Natural killer cell treated with Interleukin-12 subunit alpha and Interleukin-12 subunit beta and Interleukin-15 and Interleukin-18, amount 100 ng/mL, for 72 hours (primary cell): ENCODE data around the gene COL4A1. TPM values are rescaled to one million over a fixed set of nuclear protein-coding genes. Genes with fewer than 3 reads are reported as not detected.

Experiments used
- ATAC-seq, 2 donors: fragments of 150-1000 bp; cut with Tn5 transposase in 1 of 2; sonication (Bioruptor Pico), chemical (Tn5 transposase) in 1 of 2; 2 replicates each; pipeline ENCODE4 v1.10.0; 2021
- DNase-seq: peaks from one replicate; pipeline ENCODE4 v3.0.0; 2022; ENCODE audit warnings: low spot score
- H3K27ac Mint-ChIP-seq, 2 donors: 1 replicate in 1 of 2; 2 replicates in 1 of 2; pipeline ENCODE4 v1.8.0; 2022; ENCODE audit warnings: mixed read lengths in 2 of 2, mild to moderate bottlenecking in 1 of 2, moderate library complexity in 1 of 2
- H3K27me3 Mint-ChIP-seq, 2 donors: 1 replicate in 1 of 2; 2 replicates in 1 of 2; pipeline ENCODE4 v1.8.0; 2022; ENCODE audit warnings: mixed read lengths in 2 of 2
- H3K36me3 Mint-ChIP-seq: one replicate; pipeline ENCODE4 v1.8.0; 2022; ENCODE audit warnings: mixed read lengths
- H3K4me1 Mint-ChIP-seq, 2 donors: 1 replicate in 1 of 2; 2 replicates in 1 of 2; pipeline ENCODE4 v1.8.0; 2022; ENCODE audit warnings: low read depth in 2 of 2, mixed read lengths in 2 of 2, mild to moderate bottlenecking in 1 of 2
- H3K4me3 Mint-ChIP-seq: one replicate; pipeline ENCODE4 v1.8.0; 2022; ENCODE audit warnings: mixed read lengths
- H3K9me3 Mint-ChIP-seq: 2 replicates; pipeline ENCODE4 v1.8.0; 2022; ENCODE audit warnings: mixed read lengths
- total RNA-seq, 2 donors: library from RNA; stranded (reverse); gene quantifications; one replicate each; pipeline ENCODE4 v1.2.3, GENCODE V29; 2022

COL4A1 gene
- total RNA-seq, 2 donors from 2014 or later: not detected

- no peak for ATAC-seq
- no peaks in the 10 kb centered on the region for H3K4me1 Mint-ChIP-seq
- no peaks in the 10 kb centered on the region for H3K36me3 Mint-ChIP-seq
- DNase-seq: no peak
- H3K4me3 Mint-ChIP-seq: no peak overlapping the region
- peaks cover 19 to 22% of the 10 kb centered on the region in 2 donors for H3K27me3 Mint-ChIP-seq
- no peak overlapping the region for H3K27ac Mint-ChIP-seq
- no peaks in the 10 kb centered on the region for H3K9me3 Mint-ChIP-seq
Observed at GRCh38 chr13:110283736-110284517, 23.0 kb downstream of the COL4A1 start.

GRCh38 chr13:110282316-110282841 lies 24.6 kb downstream of the COL4A1 start:
- DNase-seq (no peak), ATAC-seq (no peak)
- Mint-ChIP-seq H3K9me3 (no peaks in the 10 kb centered on the region), H3K4me3 (no peak overlapping the region), H3K27me3 (peaks cover 21 to 34% of the 10 kb centered on the region in 2 donors), H3K4me1 (no peaks in the 10 kb centered on the region), H3K36me3 (no peaks in the 10 kb centered on the region), H3K27ac (no peak overlapping the region)

GRCh38 chr13:110281736-110282135 lies 25.2 kb downstream of the COL4A1 start:
- Mint-ChIP-seq H3K4me1 (no peaks in the 10 kb centered on the region), H3K36me3 (no peaks in the 10 kb centered on the region), H3K4me3 (no peak overlapping the region), H3K9me3 (no peaks in the 10 kb centered on the region), H3K27ac (no peak overlapping the region), H3K27me3 (peaks cover 21 to 34% of the 10 kb centered on the region in 2 donors)
- ATAC-seq (no peak), DNase-seq (no peak)

- peaks cover 21 to 34% of the 10 kb centered on the region in 2 donors for H3K27me3 Mint-ChIP-seq
- DNase-seq (no peak), ATAC-seq (no peak)
- H3K9me3 Mint-ChIP-seq: no peaks in the 10 kb centered on the region
- H3K36me3 Mint-ChIP-seq: no peaks in the 10 kb centered on the region
- no peaks in the 10 kb centered on the region for H3K4me1 Mint-ChIP-seq
- H3K4me3 Mint-ChIP-seq: no peak overlapping the region
- H3K27ac Mint-ChIP-seq: no peak overlapping the region
Observed at GRCh38 chr13:110280985-110281688, 25.8 kb downstream of the COL4A1 start.

GRCh38 chr13:110280231-110280813 lies 26.6 kb downstream of the COL4A1 start:
- H3K36me3 Mint-ChIP-seq: no peaks in the 10 kb centered on the region
- DNase-seq (no peak), ATAC-seq (no peak)
- no peaks in the 10 kb centered on the region for H3K9me3 Mint-ChIP-seq
- no peak overlapping the region for H3K4me3 Mint-ChIP-seq
- H3K4me1 Mint-ChIP-seq: no peaks in the 10 kb centered on the region
- peaks cover 21 to 40% of the 10 kb centered on the region in 2 donors for H3K27me3 Mint-ChIP-seq
- H3K27ac Mint-ChIP-seq: no peak overlapping the region

- Mint-ChIP-seq H3K9me3 (no peaks in the 10 kb centered on the region), H3K27ac (no peak overlapping the region), H3K27me3 (peaks cover 21 to 41% of the 10 kb centered on the region in 2 donors), H3K36me3 (no peaks in the 10 kb centered on the region), H3K4me3 (no peak overlapping the region), H3K4me1 (no peaks in the 10 kb centered on the region)
- DNase-seq (no peak), ATAC-seq (no peak)
Observed at GRCh38 chr13:110279684-110280083, 27.3 kb downstream of the COL4A1 start.

GRCh38 chr13:110278859-110279258 lies 28.1 kb downstream of the COL4A1 start:
- H3K27me3 Mint-ChIP-seq: peaks cover 20 to 41% of the 10 kb centered on the region in 2 donors
- DNase-seq (no peak), ATAC-seq (no peak)
- H3K4me3 Mint-ChIP-seq: no peak overlapping the region
- H3K36me3 Mint-ChIP-seq: no peaks in the 10 kb centered on the region
- H3K4me1 Mint-ChIP-seq: no peaks in the 10 kb centered on the region
- no peaks in the 10 kb centered on the region for H3K9me3 Mint-ChIP-seq
- no peak overlapping the region for H3K27ac Mint-ChIP-seq

GRCh38 chr13:110277357-110277975 lies 29.5 kb downstream of the COL4A1 start:
- Mint-ChIP-seq H3K9me3 (no peaks in the 10 kb centered on the region), H3K4me3 (no peak overlapping the region), H3K27ac (no peak overlapping the region), H3K27me3 (peaks cover 15 to 38% of the 10 kb centered on the region in 2 donors), H3K36me3 (no peaks in the 10 kb centered on the region), H3K4me1 (no peaks in the 10 kb centered on the region)
- DNase-seq (no peak), ATAC-seq (no peak)

- no peaks in the 10 kb centered on the region for H3K4me1 Mint-ChIP-seq
- DNase-seq (no peak), ATAC-seq (no peak)
- H3K27ac Mint-ChIP-seq: no peak overlapping the region
- no peaks in the 10 kb centered on the region for H3K9me3 Mint-ChIP-seq
- no peaks in the 10 kb centered on the region for H3K36me3 Mint-ChIP-seq
- peaks cover 13 to 30% of the 10 kb centered on the region in 2 donors for H3K27me3 Mint-ChIP-seq
- no peak overlapping the region for H3K4me3 Mint-ChIP-seq
Observed at GRCh38 chr13:110276553-110276950, 30.4 kb downstream of the COL4A1 start.

- no peaks in the 10 kb centered on the region for H3K4me1 Mint-ChIP-seq
- H3K36me3 Mint-ChIP-seq: no peaks in the 10 kb centered on the region
- no peak overlapping the region for H3K4me3 Mint-ChIP-seq
- ATAC-seq (no peak), DNase-seq (no peak)
- H3K9me3 Mint-ChIP-seq: no peaks in the 10 kb centered on the region
- H3K27ac Mint-ChIP-seq: no peak overlapping the region
- peaks cover 11 to 28% of the 10 kb centered on the region in 2 donors for H3K27me3 Mint-ChIP-seq
Observed at GRCh38 chr13:110275931-110276552, 30.9 kb downstream of the COL4A1 start.

- no peaks in the 10 kb centered on the region for H3K9me3 Mint-ChIP-seq
- no peaks in the 10 kb centered on the region for H3K4me1 Mint-ChIP-seq
- DNase-seq (no peak), ATAC-seq (no peak)
- H3K27ac Mint-ChIP-seq: no peak overlapping the region
- peaks cover 11 to 28% of the 10 kb centered on the region in 2 donors for H3K27me3 Mint-ChIP-seq
- H3K4me3 Mint-ChIP-seq: no peak overlapping the region
- H3K36me3 Mint-ChIP-seq: no peaks in the 10 kb centered on the region
Observed at GRCh38 chr13:110274687-110275086, 32.3 kb downstream of the COL4A1 start.

- Mint-ChIP-seq H3K27ac (no peak overlapping the region), H3K27me3 (peaks cover 6 to 18% of the 10 kb centered on the region in 2 donors), H3K4me3 (no peak overlapping the region), H3K9me3 (no peaks in the 10 kb centered on the region), H3K36me3 (no peaks in the 10 kb centered on the region), H3K4me1 (no peaks in the 10 kb centered on the region)
- ATAC-seq: no peak
- DNase-seq: no peak
Observed at GRCh38 chr13:110273254-110273653, 33.7 kb downstream of the COL4A1 start.

GRCh38 chr13:110272651-110273050 lies 34.3 kb downstream of the COL4A1 start:
- Mint-ChIP-seq H3K27ac (no peak overlapping the region), H3K4me3 (no peak overlapping the region), H3K4me1 (no peaks in the 10 kb centered on the region), H3K27me3 (peaks cover 6 to 13% of the 10 kb centered on the region in 2 donors), H3K36me3 (no peaks in the 10 kb centered on the region), H3K9me3 (no peaks in the 10 kb centered on the region)
- DNase-seq: no peak
- ATAC-seq: no peak
